ENCODE results near the gene RTN4R.

Gene RTN4R

GRCh38 chr22:20241579-20242392, 26.3 kb downstream of the RTN4R start:
- no peak for DNase-seq (ENCODE audit: low spot score)

DNA sequence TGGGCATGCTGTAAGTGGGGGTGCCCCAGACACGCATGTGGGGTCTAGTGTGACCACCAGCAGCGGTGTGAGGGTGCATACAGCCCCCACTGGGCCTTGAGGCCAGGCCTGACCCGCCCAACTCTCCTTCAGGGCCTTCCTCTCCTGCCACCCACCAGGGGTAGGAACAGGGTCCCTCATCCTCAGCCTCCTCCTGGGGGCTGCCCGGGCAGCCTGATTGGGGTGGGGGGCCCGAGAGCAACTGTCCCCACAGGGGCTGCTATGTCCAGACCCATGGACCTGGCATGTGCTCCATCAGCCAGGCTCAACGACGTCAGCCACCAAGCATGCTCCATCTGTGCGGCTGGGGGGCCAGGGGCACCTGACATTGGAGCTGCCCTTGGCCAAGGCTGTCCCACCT, 27.2 kb downstream of the RTN4R start:
- DNase-seq (ENCODE audit: low spot score), result no peak

GRCh38 chr22:20240447-20240764, 27.7 kb downstream of the RTN4R start:
- no peak for DNase-seq (ENCODE audit: low spot score)

DNA sequence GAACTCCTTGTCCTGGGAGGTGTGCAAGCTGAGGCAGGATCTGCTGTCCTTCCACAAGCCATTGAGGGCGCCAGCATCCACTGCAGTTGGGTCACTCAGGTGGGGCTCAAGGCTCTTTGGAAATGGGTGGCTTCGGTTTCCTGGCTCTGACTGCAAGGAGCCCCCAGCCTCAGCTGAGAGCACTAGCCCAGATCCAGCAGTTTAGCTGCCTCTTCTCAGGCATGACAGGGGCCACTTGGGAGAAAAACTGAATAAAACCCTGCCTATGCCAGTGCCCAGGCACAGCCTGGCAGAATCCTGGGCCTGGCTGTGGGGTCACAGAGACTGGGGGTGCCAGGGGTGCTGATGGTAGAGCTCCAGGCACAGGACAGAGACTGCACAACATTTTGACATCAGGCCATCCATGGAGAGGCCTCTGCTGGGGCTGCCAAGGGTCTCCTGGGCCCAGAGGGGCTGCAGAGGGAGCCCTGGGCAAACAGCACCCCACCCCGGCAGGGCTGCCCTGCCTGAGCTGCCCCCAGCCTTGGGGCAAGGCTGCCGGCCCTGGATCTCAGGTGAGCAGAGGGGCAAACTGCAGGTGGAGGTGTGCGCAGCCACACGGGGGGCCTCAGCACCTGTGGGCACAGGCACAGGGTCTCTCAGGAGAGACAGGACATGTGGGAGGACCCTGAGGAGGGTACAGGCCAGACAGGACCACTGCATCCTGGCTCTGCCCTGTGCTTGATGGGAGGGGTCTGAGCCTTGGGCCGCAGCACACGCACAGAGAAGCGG, 28.3 kb downstream of the RTN4R start:
- no peak for DNase-seq (ENCODE audit: low spot score)

GRCh38 chr22:20238901-20239675, 29.0 kb downstream of the RTN4R start:
- peak; percentile 71 for DNase-seq (ENCODE audit: low spot score)

DNA sequence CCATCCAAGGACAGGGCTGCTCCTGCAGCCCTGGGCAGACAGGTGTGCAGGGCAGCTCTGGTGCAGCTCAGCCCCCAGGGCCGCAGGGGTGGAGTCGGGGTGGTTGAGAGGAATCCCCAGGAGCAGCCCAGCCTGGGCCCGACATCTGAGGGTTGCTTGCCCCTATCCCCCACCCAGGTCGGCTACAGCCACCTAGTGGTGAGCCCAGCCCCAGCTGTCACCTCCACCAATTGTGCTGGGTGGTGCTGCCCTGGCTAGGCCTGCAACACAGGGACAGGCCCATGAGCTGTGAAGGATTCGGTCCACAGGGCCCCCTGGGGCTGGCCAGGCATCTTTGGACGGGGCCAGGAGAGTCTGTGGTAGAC, 29.6 kb downstream of the RTN4R start:
- DNase-seq (ENCODE audit: low spot score), result peak; percentile 34

GRCh38 chr22:20237480-20238440, 30.4 kb downstream of the RTN4R start:
- no peak for DNase-seq (ENCODE audit: low spot score)

- no peak for DNase-seq (ENCODE audit: low spot score)
These were observed 31.9 kb downstream of the RTN4R start for GRCh38 chr22:20236052-20236717.

DNA sequence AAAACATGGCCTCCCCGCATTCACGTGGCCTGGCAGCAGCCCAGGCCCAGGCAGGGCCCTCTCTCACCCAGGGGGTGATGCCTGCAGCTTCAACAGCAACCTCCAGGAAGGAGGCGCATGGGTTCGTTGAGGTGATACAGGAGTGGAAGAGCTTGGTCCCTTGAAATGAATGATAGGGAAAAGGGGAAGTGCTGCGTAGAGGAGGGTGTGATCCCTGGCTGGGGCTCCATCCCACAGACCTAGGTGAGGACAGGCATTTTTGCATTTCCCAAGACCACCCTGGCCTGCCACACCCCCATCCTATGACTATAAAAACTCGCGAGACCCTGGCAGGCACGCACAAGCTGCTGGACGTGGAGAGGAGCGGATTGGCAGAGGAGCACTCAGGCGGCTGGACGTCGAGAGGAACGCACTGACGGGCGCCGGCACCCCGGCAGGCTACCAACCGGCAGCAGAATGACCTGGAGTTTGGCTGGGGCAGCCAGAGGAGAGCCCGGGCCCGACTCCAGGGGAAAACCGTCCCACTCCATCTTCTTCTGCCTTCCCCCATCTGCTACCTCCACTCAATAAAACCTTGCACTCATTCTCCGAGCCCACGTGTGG, 32.6 kb downstream of the RTN4R start:
- no peak for DNase-seq (ENCODE audit: low spot score)

GRCh38 chr22:20234760-20235388, 33.2 kb downstream of the RTN4R start:
- no peak for DNase-seq (ENCODE audit: low spot score)

GRCh38 chr22:20234314-20234682, 33.8 kb downstream of the RTN4R start:
- DNase-seq (ENCODE audit: low spot score), result no peak

DNA sequence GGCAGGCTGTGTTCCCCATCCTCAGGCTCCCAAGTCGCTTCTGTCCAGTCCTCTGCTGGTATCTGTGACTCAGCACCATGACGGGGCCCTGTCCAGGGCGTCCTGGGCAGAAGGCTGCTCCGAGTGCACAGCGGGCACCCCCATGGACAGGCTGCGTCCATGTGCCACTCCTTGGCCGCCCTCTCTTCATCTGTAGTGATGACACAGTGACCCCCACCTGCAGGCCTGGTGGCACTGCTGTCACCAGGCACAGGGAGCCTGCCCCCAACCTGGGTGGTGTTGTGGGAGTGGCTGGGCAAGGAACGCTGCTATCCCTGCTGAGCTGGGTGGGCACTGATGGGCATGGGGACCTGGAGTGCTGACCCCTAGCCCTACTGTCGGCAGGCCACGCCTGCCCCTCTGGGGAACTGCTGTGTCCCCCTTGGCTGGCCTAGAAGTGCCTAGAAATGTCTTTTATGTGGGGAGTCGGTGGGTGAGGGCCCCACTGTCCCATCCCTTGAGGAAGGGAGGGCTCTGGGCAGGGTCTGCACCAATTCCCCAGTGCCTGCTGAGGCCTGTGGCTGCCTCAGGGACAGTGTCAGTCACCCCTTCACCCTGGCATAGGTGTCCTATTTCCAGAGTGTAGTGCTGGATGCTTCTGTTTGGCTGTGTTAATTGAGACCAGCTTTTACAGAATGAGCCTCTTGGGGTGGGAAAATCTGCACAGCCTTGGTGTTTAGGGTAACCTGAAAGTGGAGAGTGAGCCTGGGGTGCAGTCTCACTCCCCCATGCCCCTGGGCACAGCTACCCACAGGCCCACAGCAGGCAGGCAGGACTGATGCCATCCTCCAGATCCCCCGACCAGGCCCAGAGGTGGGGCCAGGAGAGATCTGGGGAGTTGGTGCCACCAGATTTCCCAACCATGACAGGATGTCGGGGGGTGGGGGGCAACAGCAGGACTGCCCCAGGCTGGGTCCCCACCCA, 34.5 kb downstream of the RTN4R start:
- DNase-seq (ENCODE audit: low spot score), result no peak

DNA sequence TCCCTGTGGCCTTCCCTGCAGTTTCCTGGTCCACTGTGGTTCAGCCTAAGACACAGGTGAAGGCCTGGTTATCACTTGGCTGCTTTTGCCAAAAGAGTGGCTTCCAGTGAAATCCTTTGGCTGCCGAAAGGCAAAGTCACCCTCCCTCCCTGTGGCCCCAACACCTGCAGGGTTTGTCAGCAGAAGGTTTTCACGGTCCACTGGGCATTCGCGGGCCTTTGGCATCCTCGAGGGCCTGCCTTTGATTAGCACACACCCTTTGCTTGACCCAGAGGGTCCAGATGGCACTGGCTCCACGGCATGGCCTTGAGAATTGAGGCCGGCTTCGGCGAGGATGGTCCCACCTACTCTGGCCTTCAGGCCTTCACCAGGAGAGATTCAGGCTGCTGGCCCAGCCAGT, 35.3 kb downstream of the RTN4R start:
- no peak for DNase-seq (ENCODE audit: low spot score)

DNA sequence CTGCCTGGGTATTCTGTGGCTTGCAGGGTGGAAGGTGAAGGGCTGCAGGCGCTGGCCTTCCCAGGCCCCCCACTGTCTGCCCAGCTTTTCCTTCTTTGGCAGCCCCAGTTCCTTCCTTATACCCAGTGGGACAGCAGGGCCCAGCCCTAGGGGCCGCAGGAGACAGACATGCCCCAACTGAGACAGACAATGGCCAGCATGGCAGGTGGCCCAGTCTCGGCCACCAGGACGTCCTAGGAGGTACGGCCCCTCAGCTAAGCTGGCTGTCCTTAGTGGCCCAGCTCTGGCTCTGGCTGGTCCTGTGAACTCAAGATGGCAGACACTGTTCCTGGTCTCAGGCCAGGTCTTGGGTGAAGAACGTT, 35.9 kb downstream of the RTN4R start:
- DNase-seq (ENCODE audit: low spot score), result no peak

DNA sequence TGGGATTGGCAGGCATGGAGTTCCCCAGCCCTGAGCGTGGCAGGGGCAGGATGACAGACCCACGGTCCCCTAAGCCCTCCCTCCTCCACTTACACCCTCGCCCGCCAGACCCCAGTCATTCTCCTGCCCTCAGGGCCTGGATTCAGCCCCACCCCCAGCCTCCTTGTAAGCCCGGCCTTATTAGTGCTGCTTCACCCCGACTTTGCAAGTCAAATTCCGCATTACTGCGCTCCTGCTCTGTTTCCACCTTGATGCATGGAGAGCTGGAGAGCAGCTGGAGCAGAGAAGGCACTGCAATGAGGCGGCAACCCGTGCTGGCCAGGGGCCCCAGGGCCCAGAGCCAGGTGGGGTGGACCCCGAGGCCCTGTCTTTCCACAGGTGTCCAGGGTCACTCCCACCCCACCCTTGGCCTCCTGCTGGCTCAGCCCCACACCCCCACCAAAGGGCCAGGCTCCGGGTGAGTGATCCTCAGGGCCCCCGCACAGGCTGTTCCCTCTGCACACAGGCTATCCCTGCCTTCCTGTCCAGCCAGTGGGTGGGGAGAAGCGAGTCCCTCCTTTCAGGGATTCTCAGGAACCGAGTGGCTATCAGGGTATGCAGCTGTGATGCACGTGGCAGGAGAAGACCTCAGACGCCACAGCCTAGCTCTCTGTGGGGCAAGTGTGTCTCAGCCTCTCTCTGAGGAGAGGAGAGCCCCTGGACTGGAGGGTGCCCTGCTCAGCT, 36.4 kb downstream of the RTN4R start:
- DNase-seq (ENCODE audit: low spot score), result no peak

GRCh38 chr22:20230777-20231420, 37.2 kb downstream of the RTN4R start:
- DNase-seq (ENCODE audit: low spot score), result no peak

GRCh38 chr22:20229916-20230775, 38.0 kb downstream of the RTN4R start:
- DNase-seq (ENCODE audit: low spot score), result no peak

Data from GM03348 (cell line).